GM12873 (cell line): ENCODE results near the gene MYL2.

Experiments
- CTCF ChIP-seq: IDR thresholded peaks from 2 replicates; pipeline ENCODE4 v1.5.1; 2012; ENCODE audit warnings: low read depth, mild to moderate bottlenecking, moderate library complexity, low read length, control low read depth; ENCODE audit not compliant: insufficient read depth; ENCODE audit errors: missing control alignments

MYL2 gene

GRCh38 chr12:110869026-110869425 is 51.4 kb downstream of the MYL2 start:
- no peak for TF ChIP-seq CTCF

- no peak for TF ChIP-seq CTCF
Measured at GRCh38 chr12:110865521-110865920, 54.9 kb downstream of the MYL2 start.

GRCh38 chr12:110863161-110863560 is 57.2 kb downstream of the MYL2 start:
- TF ChIP-seq CTCF = no peak

GRCh38 chr12:110862329-110862728 is 58.0 kb downstream of the MYL2 start:
- TF ChIP-seq CTCF = no peak

GRCh38 chr12:110861729-110862128 is 58.6 kb downstream of the MYL2 start:
- peak; percentile 12 for TF ChIP-seq CTCF
